CD4-positive, alpha-beta T cell treated with Interferon alpha-2 for 1 hour (primary cell): ENCODE results near the gene DERL3.
"Not testable (repeated sequence)": the region's sequence is repeated elsewhere in the genome, so short reads cannot be mapped to it uniquely, and the experiment has no call there.

Experiments used
- DNase-seq, 2 donors: peaks; one replicate each; pipeline ENCODE4 v3.0.0-alpha.2; 2020 to 2022

DERL3 gene

GRCh38 chr22:23838681-23839468, at the start of gene DERL3:
Gene DERL3, minus strand, starts transcription at chr22:23839006. Its CDS starts 19 bp downstream, at chr22:23838987.
- DNase-seq: peak; percentile 97 to 99

- DNase-seq: no peak
Observed at GRCh38 chr22:23884140-23884539, 45.3 kb upstream of the DERL3 start.

- DNase-seq: no peak
Observed at GRCh38 chr22:23883658-23884057, 44.9 kb upstream of the DERL3 start.

GRCh38 chr22:23882370-23882769, 43.6 kb upstream of the DERL3 start:
- DNase-seq: no peak

GRCh38 chr22:23878219-23878618, 39.4 kb upstream of the DERL3 start:
- DNase-seq: no peak

GRCh38 chr22:23877566-23877965, 38.8 kb upstream of the DERL3 start:
- DNase-seq: no peak

- DNase-seq: no peak
Observed at GRCh38 chr22:23875801-23876200, 37.0 kb upstream of the DERL3 start.

GRCh38 chr22:23874871-23875270, 36.1 kb upstream of the DERL3 start:
- DNase-seq: no peak

- no peak for DNase-seq
Observed at GRCh38 chr22:23868580-23868979, 29.8 kb upstream of the DERL3 start.

- not testable (repeated sequence) for DNase-seq
Observed at GRCh38 chr22:23864499-23865154, 25.8 kb upstream of the DERL3 start.

- peak; percentile 30 to 46 for DNase-seq
Observed at GRCh38 chr22:23862103-23862502, 23.3 kb upstream of the DERL3 start.

GRCh38 chr22:23860187-23860586, 21.4 kb upstream of the DERL3 start:
- DNase-seq: not testable (repeated sequence)

GRCh38 chr22:23859201-23859600, 20.4 kb upstream of the DERL3 start:
- no peak for DNase-seq

- no peak for DNase-seq
Observed at GRCh38 chr22:23858484-23858815, 19.6 kb upstream of the DERL3 start.

GRCh38 chr22:23857606-23858483, 19.0 kb upstream of the DERL3 start, which contains the start of gene SLC2A11:
Gene SLC2A11, plus strand, starts transcription at chr22:23857875. Its CDS starts 125 bp downstream, at chr22:23858000.
- peak; percentile 96 to 98 for DNase-seq

- peak in 1 of 2 donors; percentile 16 for DNase-seq
Observed at GRCh38 chr22:23856721-23857605, 18.2 kb upstream of the DERL3 start.

- DNase-seq: no peak
Observed at GRCh38 chr22:23850136-23850611, 11.4 kb upstream of the DERL3 start.

- peak; percentile 82 to 87 for DNase-seq
Observed at GRCh38 chr22:23849009-23850006, 10.5 kb upstream of the DERL3 start.

- no peak for DNase-seq
Observed at GRCh38 chr22:23847991-23848864, 9.4 kb upstream of the DERL3 start.
